ENCODE measurements around the gene PLA2G1B.

PLA2G1B gene

GRCh38 chr12:120327593-120327992 is at the start of gene PLA2G1B:
PLA2G1B (minus strand) TSS chr12:120327779; CDS start chr12:120327753, 26 bp downstream.
- DNase-seq: no peak

- no peak for DNase-seq
Observed at GRCh38 chr12:120376934-120377572, 49.5 kb upstream of the PLA2G1B start.

- no peak for DNase-seq
Observed at GRCh38 chr12:120376416-120376815, 48.8 kb upstream of the PLA2G1B start.

DNA sequence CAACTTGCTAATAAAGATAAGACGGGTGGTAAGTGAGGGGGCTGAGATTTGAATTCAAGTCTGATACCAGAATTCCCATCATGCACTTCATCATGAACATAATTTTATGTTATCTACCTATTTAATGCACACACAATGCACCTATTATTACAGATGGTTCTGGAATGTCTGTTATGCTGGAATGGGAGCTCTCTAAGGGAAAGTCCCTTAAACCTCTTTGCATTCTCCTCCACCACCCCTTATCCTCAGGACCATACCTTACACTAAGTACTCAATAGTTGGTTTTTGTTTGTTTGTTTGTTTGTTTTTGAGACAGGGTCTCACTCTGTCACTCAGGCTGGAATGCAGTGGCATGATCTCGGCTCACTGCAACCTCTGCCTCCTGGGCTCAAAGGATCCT is 48.4 kb upstream of the PLA2G1B start:
- no peak for DNase-seq

- DNase-seq: no peak
Observed at GRCh38 chr12:120373683-120374082, 46.1 kb upstream of the PLA2G1B start.

GRCh38 chr12:120370343-120371243 is 43.0 kb upstream of the PLA2G1B start:
- DNase-seq: no peak

DNA sequence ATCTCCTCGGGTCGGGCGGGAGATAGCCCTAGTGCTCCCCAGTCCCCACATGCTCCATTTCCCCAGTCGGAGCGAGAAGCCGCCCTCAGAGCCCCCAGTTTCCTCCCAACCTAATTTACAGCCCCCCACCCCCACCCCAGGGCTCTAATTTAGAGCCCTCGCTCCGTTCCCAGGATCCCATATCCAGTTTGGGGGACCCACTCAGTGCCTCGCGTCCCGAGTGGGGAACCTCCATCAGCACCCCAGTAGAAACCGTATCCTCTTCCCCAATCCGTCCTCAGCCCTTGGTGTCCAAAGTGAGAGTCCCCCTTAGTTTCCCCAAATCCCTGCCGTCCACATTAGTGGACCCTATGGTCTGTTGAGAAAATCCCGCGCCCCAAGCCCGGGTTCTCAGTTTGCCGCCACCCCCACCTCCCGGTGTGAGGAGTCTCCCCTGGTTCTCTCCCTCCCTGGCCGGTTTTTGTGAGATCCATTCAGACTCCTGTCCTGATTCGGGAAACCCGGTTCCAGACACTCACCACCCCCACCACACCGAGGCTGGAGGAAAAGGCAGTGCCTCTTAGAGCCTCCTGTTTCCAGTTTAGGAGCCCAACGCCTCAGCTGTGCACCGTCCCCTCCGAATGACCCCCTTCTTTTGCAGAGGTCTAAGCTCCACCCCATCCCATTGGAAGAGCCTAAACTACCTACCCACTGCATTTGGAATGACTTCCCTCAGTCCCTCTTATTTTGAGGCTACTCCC is 42.2 kb upstream of the PLA2G1B start:
- DNase-seq: no peak

DNA sequence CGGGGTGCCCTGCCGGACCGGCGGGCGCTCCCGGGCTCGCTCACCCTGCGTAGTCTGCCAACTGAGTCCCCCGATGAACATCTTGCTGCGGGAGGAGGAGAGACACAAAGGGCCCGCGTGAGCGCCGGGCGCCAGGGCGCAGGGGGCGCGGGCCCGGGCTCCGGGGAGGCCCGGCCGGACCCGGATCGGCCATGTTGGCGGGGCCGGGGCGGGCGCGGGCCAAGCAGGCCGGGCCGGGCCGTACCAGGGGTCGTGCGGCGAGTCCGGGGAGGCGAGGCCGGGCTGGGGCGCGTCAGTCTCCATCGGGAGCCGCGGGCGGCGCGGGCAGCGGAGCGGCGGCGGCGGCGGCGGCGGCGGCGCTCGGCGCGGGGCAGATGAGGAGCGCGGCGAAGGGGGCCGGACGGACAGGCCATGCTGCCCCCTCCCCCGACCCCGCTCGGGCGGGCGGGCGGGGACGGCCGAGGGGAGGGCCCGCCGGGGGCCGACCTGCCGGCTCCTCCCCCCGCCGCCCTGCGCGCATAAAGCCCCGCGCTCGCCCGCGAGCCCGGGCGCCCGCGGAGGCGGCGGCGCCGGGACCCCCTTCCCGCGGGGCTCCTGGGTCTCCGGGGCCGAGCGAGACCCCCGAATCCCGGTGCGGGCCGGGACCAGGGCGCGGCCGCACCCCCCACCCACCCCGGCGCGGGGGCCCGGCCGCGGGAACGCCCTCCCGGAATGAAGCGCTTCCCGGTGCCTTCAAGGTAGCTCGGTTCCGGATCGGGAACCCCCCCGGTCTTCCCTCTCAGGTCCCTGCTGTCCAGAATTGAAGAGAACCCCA is 41.4 kb upstream of the PLA2G1B start, which contains the start of gene MSI1:
MSI1 (minus strand) TSS at position 376 of the 814 bp plus-strand sequence; CDS start at position 303, 73 bp downstream.
- peak; percentile 38 for DNase-seq

- DNase-seq: no peak
Observed at GRCh38 chr12:120367924-120368788, 40.6 kb upstream of the PLA2G1B start.

GRCh38 chr12:120367233-120367923 is 39.8 kb upstream of the PLA2G1B start:
- no peak for DNase-seq

GRCh38 chr12:120366845-120367232 is 39.3 kb upstream of the PLA2G1B start:
- no peak for DNase-seq

- DNase-seq: no peak
Observed at GRCh38 chr12:120366341-120366705, 38.7 kb upstream of the PLA2G1B start.

DNA sequence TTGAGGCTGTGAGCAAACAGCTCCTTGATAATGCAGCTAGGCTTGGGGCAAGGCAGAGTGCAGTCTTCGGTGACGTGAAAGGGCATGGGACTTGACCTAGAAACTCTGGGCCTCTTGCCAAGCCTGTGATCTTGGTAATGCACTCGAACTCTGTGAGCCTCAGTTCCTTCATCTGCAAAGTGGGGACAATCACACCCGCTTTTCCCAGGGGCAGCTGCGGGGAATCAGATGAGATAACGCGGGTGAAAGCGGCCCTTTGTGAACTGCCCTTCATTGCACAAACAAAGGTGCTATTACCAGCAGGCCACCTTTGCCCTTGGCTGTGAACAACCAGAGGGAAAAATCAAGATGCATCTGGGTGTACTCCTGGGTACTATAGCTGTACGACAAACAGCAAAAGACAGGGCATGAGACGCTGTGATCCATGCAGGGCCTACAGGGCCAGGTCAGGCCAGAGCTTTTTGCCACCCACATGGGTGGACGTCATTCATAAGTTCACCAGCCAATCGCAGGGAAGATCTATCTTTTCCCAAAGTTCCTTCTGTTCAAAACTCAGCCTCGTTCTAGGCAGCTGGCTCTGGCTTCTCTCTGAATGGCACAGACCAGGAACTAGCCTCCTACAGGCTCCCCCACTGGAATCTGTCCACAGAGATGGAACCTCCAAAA is 38.2 kb upstream of the PLA2G1B start:
- no peak for DNase-seq

DNA sequence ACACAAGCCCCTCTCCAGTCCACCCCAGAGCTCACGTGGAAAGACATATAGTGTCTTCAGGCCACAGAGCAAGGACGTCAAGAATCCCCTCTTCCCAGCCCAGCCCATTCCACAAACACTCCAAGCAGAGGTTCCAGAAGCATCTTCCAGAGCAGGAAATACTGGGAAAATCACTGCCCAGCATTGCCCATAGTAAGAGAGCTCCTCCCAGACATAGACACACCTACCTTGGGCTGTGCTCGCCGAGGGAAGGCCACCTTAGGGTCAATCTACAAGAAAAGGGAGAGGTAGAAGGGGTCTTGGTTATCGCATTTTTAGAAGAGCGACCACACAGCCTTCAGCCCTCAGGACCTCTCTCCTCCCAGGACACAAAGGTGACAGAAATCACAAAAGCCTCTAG is 36.9 kb upstream of the PLA2G1B start:
- DNase-seq: no peak

- no peak for DNase-seq
Observed at GRCh38 chr12:120363274-120363855, 35.8 kb upstream of the PLA2G1B start.

GRCh38 chr12:120362516-120363273 is 35.1 kb upstream of the PLA2G1B start:
- DNase-seq: no peak

GRCh38 chr12:120361506-120362208 is 34.1 kb upstream of the PLA2G1B start:
- DNase-seq: peak; percentile 85

GRCh38 chr12:120359128-120359527 is 31.5 kb upstream of the PLA2G1B start:
- DNase-seq: no peak

Data from right hindlimb (tissue), 1 donor.